Duodenal mucosa (tissue), 2 donors: ENCODE data around the gene HOXB1.

Experiments used
- H3K27ac ChIP-seq: one replicate; pipeline ENCODE4 v1.7.0; 2013; ENCODE audit warnings: low read depth, low read length
- H3K27me3 ChIP-seq, 2 donors: one replicate each; pipeline ENCODE4 v1.7.0; 2013; ENCODE audit warnings: low read length in 2 of 2, control low read depth in 1 of 2; ENCODE audit not compliant: insufficient read depth in 2 of 2, control insufficient read depth in 1 of 2
- H3K36me3 ChIP-seq, 2 donors: one replicate each; pipeline ENCODE4 v1.7.0; 2013; ENCODE audit warnings: low read length in 2 of 2, control low read depth in 1 of 2; ENCODE audit not compliant: insufficient read depth in 2 of 2, control insufficient read depth in 1 of 2
- H3K4me1 ChIP-seq, 2 donors: one replicate each; pipeline ENCODE4 v1.7.0; 2013; ENCODE audit warnings: low read length in 2 of 2, control low read depth in 1 of 2; ENCODE audit not compliant: insufficient read depth in 2 of 2, control insufficient read depth in 1 of 2
- H3K4me3 ChIP-seq, 2 donors: one replicate each; pipeline ENCODE4 v1.7.0; 2013; ENCODE audit warnings: low read length in 2 of 2, low read depth in 1 of 2
- H3K9ac ChIP-seq, 2 donors: one replicate each; pipeline ENCODE4 v1.7.0; 2013; ENCODE audit warnings: low read length in 2 of 2, low read depth in 1 of 2
- H3K9me3 ChIP-seq, 2 donors: one replicate each; pipeline ENCODE4 v1.7.0; 2013; ENCODE audit warnings: low read length in 2 of 2, control low read depth in 1 of 2; ENCODE audit not compliant: control insufficient read depth in 1 of 2

Gene HOXB1

DNA sequence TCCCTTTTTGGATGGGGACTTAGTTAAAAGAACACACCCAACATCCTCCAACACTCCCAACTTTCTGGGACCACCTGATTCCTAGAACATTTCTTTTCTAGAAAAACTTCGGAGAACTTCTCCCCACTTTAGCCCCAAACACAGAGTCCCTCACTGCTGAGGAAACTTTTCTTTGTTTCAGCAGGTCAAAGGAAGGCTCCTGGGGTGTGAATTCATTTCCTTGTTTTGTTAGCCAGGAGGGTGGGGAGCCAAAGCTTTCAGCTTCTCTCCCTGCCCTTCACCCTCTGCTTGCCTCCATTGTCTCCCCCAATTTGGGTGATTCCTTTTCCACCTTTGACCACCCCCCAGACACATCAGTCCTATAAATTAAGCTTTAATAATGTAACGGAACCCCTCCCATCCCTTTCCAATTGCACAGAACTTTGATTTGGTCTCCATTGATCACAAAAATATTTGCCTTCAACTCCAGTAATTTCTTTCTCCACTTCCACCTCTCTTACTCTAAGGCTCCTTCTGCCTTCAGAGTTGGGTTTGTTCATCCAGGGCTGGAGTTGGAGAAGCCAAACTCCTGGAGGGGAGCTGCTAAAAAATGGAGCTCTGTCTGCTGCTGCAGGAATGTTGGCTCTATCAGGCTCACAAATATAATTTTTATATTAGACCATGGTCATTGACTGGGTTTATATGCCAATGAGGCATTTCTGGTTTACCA is 37.0 kb upstream of the HOXB1 start:
- Histone ChIP-seq H3K27ac (no peak overlapping the region), H3K36me3 (no peaks in the 10 kb centered on the region), H3K9ac (no peak overlapping the region), H3K9me3 (no peaks in the 10 kb centered on the region), H3K4me3 (no peak overlapping the region), H3K27me3 (peaks cover 79 to 92% of the 10 kb centered on the region in 2 donors), H3K4me1 (peaks cover 11 to 15% of the 10 kb centered on the region in 2 donors)

DNA sequence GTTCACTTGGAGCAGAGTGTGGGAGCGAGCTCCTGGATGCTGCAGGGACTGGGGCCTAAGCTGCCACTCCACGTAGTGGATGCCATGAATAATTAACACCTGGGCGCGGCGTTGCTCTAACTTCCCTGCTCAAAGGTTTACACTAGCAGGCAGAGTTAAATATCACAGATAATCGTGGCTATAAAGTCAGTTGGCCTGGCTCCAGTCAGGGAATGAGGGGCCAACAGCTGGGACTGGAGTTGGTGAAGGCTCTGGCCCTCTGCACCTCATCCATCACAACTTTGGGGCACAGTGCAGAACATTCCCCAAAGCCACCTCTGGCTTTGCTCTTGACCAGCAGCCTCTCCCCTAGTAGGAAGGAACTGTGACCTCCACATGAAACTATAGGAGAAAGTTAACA is 36.4 kb upstream of the HOXB1 start:
- Histone ChIP-seq H3K4me1 (peaks cover 15 to 17% of the 10 kb centered on the region in 2 donors), H3K27ac (no peak overlapping the region), H3K36me3 (no peaks in the 10 kb centered on the region), H3K9me3 (no peaks in the 10 kb centered on the region), H3K9ac (no peak overlapping the region), H3K27me3 (peaks cover 78 to 91% of the 10 kb centered on the region in 2 donors), H3K4me3 (no peak overlapping the region)

DNA sequence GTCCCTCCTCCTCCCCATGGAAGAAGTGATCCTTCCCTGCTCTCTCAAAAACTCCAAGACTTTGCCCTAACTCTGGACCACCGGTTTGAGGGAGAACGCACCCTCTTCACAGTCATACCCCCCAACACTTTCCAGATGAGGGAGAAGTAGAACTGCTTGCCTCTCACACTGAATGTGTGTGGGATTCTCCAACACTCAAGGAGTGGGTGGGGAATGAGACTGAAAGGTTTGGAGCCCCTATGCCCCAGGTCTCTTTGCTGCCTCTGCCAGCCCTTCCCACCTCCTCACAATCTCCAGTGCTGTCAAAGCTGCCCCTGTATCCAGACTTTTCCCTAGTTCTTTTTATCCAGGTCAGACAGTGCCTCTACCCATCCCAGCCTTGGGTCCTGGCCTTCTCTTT is 35.9 kb upstream of the HOXB1 start:
- H3K27me3 ChIP-seq, result peaks cover 76 to 91% of the 10 kb centered on the region in 2 donors
- no peaks in the 10 kb centered on the region for H3K36me3 ChIP-seq
- H3K4me3 ChIP-seq, result no peak overlapping the region
- H3K4me1 ChIP-seq, result peaks cover 15 to 21% of the 10 kb centered on the region in 2 donors
- no peak overlapping the region for H3K9ac ChIP-seq
- H3K27ac ChIP-seq, result no peak overlapping the region
- H3K9me3 ChIP-seq, result no peaks in the 10 kb centered on the region

DNA sequence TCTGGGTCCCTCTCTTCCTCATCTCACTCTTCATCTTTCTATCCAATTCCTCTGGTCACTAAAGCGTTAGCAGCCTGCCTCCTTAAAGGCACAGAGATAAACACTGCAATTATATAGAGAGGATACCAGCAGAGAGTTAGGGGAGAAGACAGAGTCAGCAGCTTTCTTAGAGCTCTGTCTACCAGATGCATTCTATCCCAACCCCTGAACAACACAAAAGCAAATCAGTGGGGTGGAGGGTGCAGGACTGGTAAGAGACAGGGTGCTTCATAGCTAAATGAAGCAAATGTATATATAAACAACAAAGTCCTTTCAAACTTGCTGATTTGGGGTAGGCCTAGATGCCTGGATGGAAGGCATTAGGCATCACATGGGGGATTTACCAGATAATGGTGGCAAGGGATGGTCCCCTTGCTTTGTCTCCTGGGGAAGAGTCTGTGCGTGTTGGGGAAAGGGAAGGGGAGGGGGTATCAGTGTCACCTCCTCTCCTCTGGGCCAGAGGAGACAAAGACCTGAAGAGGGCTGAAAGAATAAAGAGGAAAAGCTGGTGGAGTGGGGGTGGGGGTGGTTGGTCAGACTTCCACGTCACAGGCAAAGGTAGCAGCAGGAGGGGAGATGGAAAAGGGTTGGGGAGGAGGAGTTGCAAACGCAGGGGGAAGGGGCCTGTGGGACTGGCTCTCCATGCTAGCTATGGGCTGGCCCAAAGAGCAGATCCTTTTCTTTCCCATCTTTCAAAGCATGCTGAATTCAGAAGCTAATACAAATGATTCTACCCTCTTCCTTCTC is 35.3 kb upstream of the HOXB1 start:
- Histone ChIP-seq H3K27ac (no peak overlapping the region), H3K4me3 (no peak overlapping the region), H3K4me1 (peaks cover 15 to 21% of the 10 kb centered on the region in 2 donors), H3K27me3 (peaks cover 70 to 86% of the 10 kb centered on the region in 2 donors), H3K9ac (no peak overlapping the region), H3K36me3 (no peaks in the 10 kb centered on the region), H3K9me3 (no peaks in the 10 kb centered on the region)

DNA sequence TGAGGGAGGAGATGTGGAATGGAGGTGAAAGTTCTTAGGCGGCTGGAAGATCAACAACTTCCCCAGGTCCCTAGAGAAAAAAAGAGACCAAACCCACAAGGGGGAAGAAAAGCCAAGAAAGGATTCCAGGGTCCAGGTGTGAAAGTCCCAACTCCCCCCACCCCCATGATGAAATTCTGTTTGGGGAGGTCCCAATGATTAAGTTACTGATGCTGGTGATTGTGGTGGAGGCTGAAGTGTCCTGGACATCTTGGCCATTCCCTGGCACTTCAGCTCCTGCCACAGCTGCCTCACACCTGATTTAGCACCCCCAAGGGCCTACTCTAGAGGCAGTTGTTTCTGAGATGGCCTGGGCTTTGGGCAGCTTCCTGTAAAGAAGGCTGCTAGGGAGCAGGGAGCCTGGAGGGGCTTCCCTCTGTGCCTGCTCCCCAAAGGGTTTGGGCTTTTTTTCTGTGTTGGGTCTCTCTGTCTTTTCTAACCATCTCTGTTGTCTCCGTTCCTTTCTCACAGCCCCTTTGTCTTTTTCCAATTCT is 34.3 kb upstream of the HOXB1 start:
- H3K9ac ChIP-seq, result no peak overlapping the region
- H3K36me3 ChIP-seq, result no peaks in the 10 kb centered on the region
- H3K4me3 ChIP-seq, result no peak overlapping the region
- H3K27me3 ChIP-seq, result peaks cover 64 to 75% of the 10 kb centered on the region in 2 donors
- no peaks in the 10 kb centered on the region for H3K9me3 ChIP-seq
- H3K27ac ChIP-seq, result no peak overlapping the region
- H3K4me1 ChIP-seq, result peaks cover 15 to 21% of the 10 kb centered on the region in 2 donors

DNA sequence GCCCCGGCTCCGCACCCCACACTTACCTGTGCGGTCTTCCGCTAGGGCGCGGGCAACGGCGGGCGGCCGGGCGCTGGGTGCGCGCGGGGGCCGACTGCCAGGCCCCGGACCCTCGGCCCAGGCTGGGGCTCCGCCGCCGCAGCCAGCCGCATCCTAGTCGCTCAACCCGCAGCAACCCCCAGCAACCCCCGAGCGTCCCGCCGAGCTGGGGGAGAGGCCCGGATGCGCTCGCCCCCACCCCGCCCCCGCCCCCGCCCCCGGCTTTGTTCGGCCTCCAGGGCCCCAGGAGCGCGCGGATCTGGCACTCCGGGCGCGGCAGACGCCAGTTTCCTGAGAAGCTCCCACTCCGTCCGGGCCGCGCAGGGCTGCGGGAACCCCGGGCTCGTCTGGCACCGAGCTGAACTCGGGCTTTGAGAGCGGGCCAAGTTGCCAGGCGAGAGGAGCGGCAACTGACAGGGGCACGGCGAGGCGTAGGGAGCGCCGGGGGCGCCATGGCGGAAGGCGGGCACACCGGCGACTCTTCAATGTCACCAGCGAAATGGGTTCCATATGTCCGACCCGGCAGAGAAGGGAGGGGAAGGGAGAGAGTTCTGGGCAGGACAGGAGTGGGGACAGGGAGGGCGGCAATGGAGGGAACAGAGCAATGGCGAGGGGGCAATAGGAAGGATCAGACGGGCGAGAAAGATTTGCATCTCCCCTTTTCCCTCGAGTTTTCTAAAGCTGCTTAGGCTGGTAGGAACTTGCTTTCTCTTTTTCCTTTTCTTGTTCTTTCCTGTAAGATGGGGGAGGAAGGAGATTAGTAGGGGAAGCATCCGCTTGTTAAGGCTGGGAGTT is 33.6 kb upstream of the HOXB1 start:
- H3K36me3 ChIP-seq, result no peaks in the 10 kb centered on the region
- peaks cover 11 to 28% of the 10 kb centered on the region in 2 donors for H3K4me1 ChIP-seq
- H3K27ac ChIP-seq, result no peak overlapping the region
- H3K9me3 ChIP-seq, result no peaks in the 10 kb centered on the region
- H3K4me3 ChIP-seq, result peak overlapping the region in 1 of 2 donors; percentile 43
- peaks cover 66 to 75% of the 10 kb centered on the region in 2 donors for H3K27me3 ChIP-seq
- H3K9ac ChIP-seq, result no peak overlapping the region

DNA sequence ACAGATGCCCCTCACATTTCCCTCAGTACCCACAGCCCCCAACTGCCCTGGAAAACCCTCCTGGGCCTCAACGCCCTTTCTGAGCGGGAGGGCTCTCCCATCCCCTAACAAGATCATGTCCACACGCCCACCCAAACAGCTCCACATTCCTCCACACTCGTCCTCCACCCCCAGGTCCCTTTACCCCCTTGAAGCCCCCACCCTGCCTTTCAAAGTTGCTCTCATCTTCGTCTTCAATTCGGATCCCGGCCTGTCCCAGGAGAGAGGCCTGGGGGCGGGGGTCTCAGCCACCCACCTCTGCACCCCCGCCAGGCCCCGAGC is 33.0 kb upstream of the HOXB1 start:
- no peak overlapping the region for H3K9ac ChIP-seq

DNA sequence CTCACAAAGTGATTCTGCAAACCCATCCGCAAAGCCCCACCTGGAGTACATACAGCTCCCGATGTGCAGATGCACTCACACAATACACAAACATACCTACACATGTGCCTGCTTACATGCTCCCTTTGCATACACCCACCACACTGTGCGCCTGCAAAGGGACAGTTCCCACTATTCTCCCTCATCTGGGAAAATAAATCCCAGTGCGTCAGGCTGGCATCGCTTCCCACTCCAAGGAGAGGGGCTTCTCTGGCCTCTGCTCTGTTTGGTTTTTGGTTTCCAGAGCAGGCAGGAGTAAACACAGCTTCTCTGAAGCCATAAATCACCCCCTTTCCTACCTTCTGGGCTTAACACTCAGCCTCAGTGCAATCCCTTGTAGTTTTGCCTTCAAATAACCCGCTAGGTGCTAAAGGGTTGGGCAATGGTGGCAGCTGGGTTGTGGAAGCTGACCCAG is 32.6 kb upstream of the HOXB1 start:
- H3K4me3 ChIP-seq, result peak overlapping the region in 1 of 2 donors; percentile 21
- peaks cover 11 to 29% of the 10 kb centered on the region in 2 donors for H3K4me1 ChIP-seq
- peaks cover 67 to 75% of the 10 kb centered on the region in 2 donors for H3K27me3 ChIP-seq
- no peak overlapping the region for H3K9ac ChIP-seq
- H3K36me3 ChIP-seq, result no peaks in the 10 kb centered on the region
- no peak overlapping the region for H3K27ac ChIP-seq
- no peaks in the 10 kb centered on the region for H3K9me3 ChIP-seq

More for the DNA sequence above, 33.0 kb upstream of the HOXB1 start:
- H3K36me3 ChIP-seq, result no peaks in the 10 kb centered on the region
- H3K27ac ChIP-seq, result no peak overlapping the region
- H3K9me3 ChIP-seq, result no peaks in the 10 kb centered on the region
- peaks cover 11 to 29% of the 10 kb centered on the region in 2 donors for H3K4me1 ChIP-seq
- H3K27me3 ChIP-seq, result peaks cover 66 to 75% of the 10 kb centered on the region in 2 donors
- H3K4me3 ChIP-seq, result no peak overlapping the region

DNA sequence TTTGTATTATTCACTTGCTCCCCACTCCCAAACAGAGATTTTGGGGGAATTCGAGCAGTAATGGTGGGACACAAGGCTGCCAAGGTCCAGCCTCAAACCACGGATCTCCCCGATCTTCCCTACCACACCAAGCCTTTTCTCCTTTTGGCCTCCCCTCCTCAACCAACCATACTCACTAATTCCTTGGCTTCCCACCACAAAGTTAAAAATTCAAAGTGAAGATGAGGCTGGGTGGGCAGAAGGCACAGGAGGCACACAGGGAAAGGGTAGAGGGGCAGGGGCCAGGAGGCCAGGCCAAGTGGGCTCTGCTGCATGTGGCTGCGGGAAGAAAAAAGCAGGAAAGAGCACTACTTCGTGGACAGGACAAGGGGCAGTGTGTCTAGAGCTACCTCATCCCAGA is 32.1 kb upstream of the HOXB1 start:
- Histone ChIP-seq H3K4me3 (peak overlapping the region in 1 of 2 donors; percentile 21), H3K27me3 (peaks cover 68 to 77% of the 10 kb centered on the region in 2 donors), H3K9me3 (no peaks in the 10 kb centered on the region), H3K36me3 (no peaks in the 10 kb centered on the region), H3K9ac (no peak overlapping the region), H3K4me1 (peaks cover 11 to 29% of the 10 kb centered on the region in 2 donors), H3K27ac (no peak overlapping the region)
